Choroid plexus epithelial cell (primary cell): ENCODE data around the gene RARB.

Experiments used
- DNase-seq: peaks from one replicate; pipeline ENCODE4 v3.0.0-alpha.2; 2010; ENCODE audit warnings: low read depth
- H3K4me3 ChIP-seq: 2 replicates; pipeline ENCODE4 v1.5.1; 2011; ENCODE audit warnings: low read depth, mild to moderate bottlenecking, control low read depth, low read length, moderate library complexity
- CTCF ChIP-seq: conservative IDR thresholded peaks from 2 replicates; pipeline ENCODE4 v1.5.1; 2011; ENCODE audit warnings: low read depth, mild to moderate bottlenecking, control low read depth, inconsistent platforms, low read length, moderate library complexity

Gene RARB

GRCh38 chr3:25585361-25586166 lies 157.5 kb downstream of the RARB start:
- no peak overlapping the region for H3K4me3 ChIP-seq
- no peak for TF ChIP-seq CTCF
- peak; percentile 39 for DNase-seq

- no peak overlapping the region for H3K4me3 ChIP-seq
- no peak for TF ChIP-seq CTCF
- DNase-seq = no peak
These were observed 158.1 kb downstream of the RARB start for GRCh38 chr3:25586167-25586505.

- TF ChIP-seq CTCF = no peak
- no peak overlapping the region for H3K4me3 ChIP-seq
- no peak for DNase-seq
These were observed 158.5 kb downstream of the RARB start for GRCh38 chr3:25586553-25586952.

GRCh38 chr3:25587094-25587493 lies 159.0 kb downstream of the RARB start:
- no peak overlapping the region for H3K4me3 ChIP-seq
- TF ChIP-seq CTCF = peak; percentile 21
- DNase-seq = peak; percentile 92

- DNase-seq = peak; percentile 96
- H3K4me3 ChIP-seq = no peak overlapping the region
- TF ChIP-seq CTCF = no peak
These were observed 159.5 kb downstream of the RARB start for GRCh38 chr3:25587526-25587925.

GRCh38 chr3:25587975-25588374 lies 159.9 kb downstream of the RARB start:
- no peak overlapping the region for H3K4me3 ChIP-seq
- DNase-seq = no peak
- TF ChIP-seq CTCF = no peak

- DNase-seq = peak; percentile 42
- no peak for TF ChIP-seq CTCF
- H3K4me3 ChIP-seq = no peak overlapping the region
These were observed 160.5 kb downstream of the RARB start for GRCh38 chr3:25588441-25589103.
